Thymus (tissue), 14 donors: ENCODE measurements around the gene SF3B4. TPM values are rescaled to one million over a fixed set of nuclear protein-coding genes. Genes with fewer than 3 reads are reported as not detected.

Experiments
- DNase-seq, 9 donors: peaks; one replicate each; pipeline ENCODE4 v3.0.0-alpha.2; 2013; ENCODE audit warnings: low spot score in 9 of 9, low read depth in 6 of 9, missing footprints in 1 of 9
- H3K27ac ChIP-seq, 2 donors: one replicate each; pipeline ENCODE4 v1.5.1; 2013; ENCODE audit warnings: control low read depth in 1 of 2, low read depth in 1 of 2, low read length in 1 of 2, mild to moderate bottlenecking in 1 of 2, moderate library complexity in 1 of 2
- H3K27me3 ChIP-seq, 2 donors: one replicate each; pipeline ENCODE4 v1.5.1; 2013; ENCODE audit warnings: low read length in 1 of 2; ENCODE audit not compliant: control insufficient read depth in 2 of 2, insufficient read depth in 1 of 2
- H3K36me3 ChIP-seq, 2 donors: one replicate each; pipeline ENCODE4 v1.5.1; 2013; ENCODE audit warnings: low read length in 1 of 2, mild to moderate bottlenecking in 1 of 2, moderate library complexity in 1 of 2; ENCODE audit not compliant: control insufficient read depth in 2 of 2, insufficient read depth in 2 of 2
- H3K4me1 ChIP-seq, 2 donors: one replicate each; pipeline ENCODE4 v1.5.1; 2013; ENCODE audit warnings: low read length in 2 of 2; ENCODE audit not compliant: control insufficient read depth in 2 of 2, insufficient read depth in 2 of 2
- H3K4me3 ChIP-seq, 2 donors: one replicate each; pipeline ENCODE4 v1.5.1; 2013; ENCODE audit warnings: low read length in 2 of 2, control low read depth in 1 of 2, mild to moderate bottlenecking in 1 of 2
- H3K9me3 ChIP-seq, 2 donors: one replicate each; pipeline ENCODE4 v1.5.1; 2013; ENCODE audit warnings: low read length in 1 of 2, mild to moderate bottlenecking in 1 of 2; ENCODE audit not compliant: control insufficient read depth in 2 of 2, insufficient read depth in 1 of 2
- WGBS: extraction: QIAGEN DNeasy Blood & Tissue Kit; methylation state at CpG from one replicate; pipeline ENCODE4 v1.1.7; 2013; 5-methylcytosine and 5-hydroxymethylcytosine counted together
- long read RNA-seq, 10 donors: transcript quantifications; one replicate each; lab custom pipeline, GENCODE V29; 2026
- polyA plus RNA-seq: library from polyadenylated mRNA; stranded (reverse); fragments of 200-250 nt; gene quantifications from one replicate; pipeline ENCODE4 v1.2.3, GENCODE V29; 2013
- total RNA-seq: library from RNA; stranded (reverse); fragments of 120-200 nt; gene quantifications from one replicate; pipeline ENCODE4 v1.2.4, GENCODE V29; 2013
- donor health status: healthy.

SF3B4 gene, protein sequence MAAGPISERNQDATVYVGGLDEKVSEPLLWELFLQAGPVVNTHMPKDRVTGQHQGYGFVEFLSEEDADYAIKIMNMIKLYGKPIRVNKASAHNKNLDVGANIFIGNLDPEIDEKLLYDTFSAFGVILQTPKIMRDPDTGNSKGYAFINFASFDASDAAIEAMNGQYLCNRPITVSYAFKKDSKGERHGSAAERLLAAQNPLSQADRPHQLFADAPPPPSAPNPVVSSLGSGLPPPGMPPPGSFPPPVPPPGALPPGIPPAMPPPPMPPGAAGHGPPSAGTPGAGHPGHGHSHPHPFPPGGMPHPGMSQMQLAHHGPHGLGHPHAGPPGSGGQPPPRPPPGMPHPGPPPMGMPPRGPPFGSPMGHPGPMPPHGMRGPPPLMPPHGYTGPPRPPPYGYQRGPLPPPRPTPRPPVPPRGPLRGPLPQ
- total RNA-seq (8.3 TPM), polyA plus RNA-seq (28.6 TPM)
- long read RNA-seq, donor 1, transcript SF3B4-201 (6 exons, 2,085 nt) = major isoform, 5 of 5 reads
- long read RNA-seq, donor 1, partial matches to known transcripts = 0 of 5 reads
- long read RNA-seq, donor 1, other reads (novel, unspliced or antisense) = 0 of 5 reads
- long read RNA-seq, donor 2, transcript SF3B4-201 (6 exons, 2,085 nt) = major isoform, 62 of 85 reads
- long read RNA-seq, donor 2, partial matches to known transcripts = 23 of 85 reads
- long read RNA-seq, donor 2, other reads (novel, unspliced or antisense) = 0 of 85 reads
- long read RNA-seq, donor 3, transcript SF3B4-201 (6 exons, 2,085 nt) = major isoform, 28 of 50 reads
- long read RNA-seq, donor 3, partial matches to known transcripts = 22 of 50 reads
- long read RNA-seq, donor 3, other reads (novel, unspliced or antisense) = 0 of 50 reads
- long read RNA-seq, donor 4, transcript SF3B4-201 (6 exons, 2,085 nt) = major isoform, 12 of 12 reads
- long read RNA-seq, donor 4, partial matches to known transcripts = 0 of 12 reads
- long read RNA-seq, donor 4, other reads (novel, unspliced or antisense) = 0 of 12 reads
- long read RNA-seq, donor 5, transcript SF3B4-201 (6 exons, 2,085 nt) = major isoform, 29 of 42 reads
- long read RNA-seq, donor 5, partial matches to known transcripts = 13 of 42 reads
- long read RNA-seq, donor 5, other reads (novel, unspliced or antisense) = 0 of 42 reads
- long read RNA-seq, donor 6, transcript SF3B4-201 (6 exons, 2,085 nt) = major isoform, 21 of 34 reads
- long read RNA-seq, donor 6, partial matches to known transcripts = 13 of 34 reads
- long read RNA-seq, donor 6, other reads (novel, unspliced or antisense) = 0 of 34 reads
- long read RNA-seq, donor 7, transcript SF3B4-201 (6 exons, 2,085 nt) = major isoform, 22 of 34 reads
- long read RNA-seq, donor 7, partial matches to known transcripts = 12 of 34 reads
- long read RNA-seq, donor 7, other reads (novel, unspliced or antisense) = 0 of 34 reads
- long read RNA-seq, donor 8, transcript SF3B4-201 (6 exons, 2,085 nt) = major isoform, 14 of 20 reads
- long read RNA-seq, donor 8, partial matches to known transcripts = 6 of 20 reads
- long read RNA-seq, donor 8, other reads (novel, unspliced or antisense) = 0 of 20 reads
- long read RNA-seq, donor 9, transcript SF3B4-201 (6 exons, 2,085 nt) = major isoform, 13 of 27 reads
- long read RNA-seq, donor 9, partial matches to known transcripts = 14 of 27 reads
- long read RNA-seq, donor 9, other reads (novel, unspliced or antisense) = 0 of 27 reads
- long read RNA-seq, donor 10, transcript SF3B4-201 (6 exons, 2,085 nt) = major isoform, 12 of 38 reads
- long read RNA-seq, donor 10, partial matches to known transcripts = 26 of 38 reads
- long read RNA-seq, donor 10, other reads (novel, unspliced or antisense) = 0 of 38 reads

DNA sequence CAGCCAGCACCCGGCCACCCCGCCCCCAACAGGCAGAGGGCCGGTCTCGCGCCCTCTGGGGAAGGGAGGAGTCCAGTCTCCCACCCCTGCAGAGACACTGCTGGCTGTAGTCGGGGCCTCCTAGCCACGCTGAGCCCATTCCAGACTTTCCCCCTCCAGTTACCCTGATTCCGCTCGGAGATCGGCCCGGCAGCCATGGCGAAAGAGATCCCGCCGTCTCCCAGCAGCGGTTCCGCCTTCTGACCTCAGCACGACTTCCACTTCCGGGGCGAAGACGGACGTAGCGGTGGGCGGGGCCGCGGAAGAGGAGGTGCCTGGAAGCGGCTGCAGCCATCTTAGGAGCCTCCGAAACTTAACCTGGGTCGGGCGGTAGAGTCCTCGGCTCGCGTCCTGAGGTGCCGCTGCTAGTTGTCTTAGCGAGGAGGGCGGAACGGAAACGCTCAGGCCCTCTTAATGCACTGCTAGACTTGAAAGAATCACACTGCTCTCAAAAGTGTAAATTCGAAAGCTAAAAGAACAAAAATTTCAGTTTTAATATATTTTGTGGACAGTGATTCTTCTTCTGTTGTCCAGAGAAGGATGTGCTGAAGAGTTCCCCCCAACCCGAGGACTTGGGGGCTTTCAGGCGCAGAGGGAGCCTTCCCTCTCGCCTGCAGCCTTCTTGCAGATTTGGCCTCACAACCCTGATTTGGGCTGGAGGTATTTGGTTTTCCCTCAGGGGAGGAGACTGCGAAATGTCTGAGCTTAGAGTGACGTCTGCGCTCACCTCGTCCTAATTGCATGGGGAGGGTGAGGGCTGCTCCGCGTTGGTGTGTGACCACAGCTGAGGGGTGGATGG, at the start of gene SF3B4:
Gene SF3B4 (minus strand): TSS at position 241 of the 838 bp plus-strand sequence. CDS start 44 bp downstream, at position 197.
- Histone ChIP-seq H3K27me3 (no peaks in the 10 kb centered on the region), H3K36me3 (peaks cover 35 to 40% of the 10 kb centered on the region in 2 donors), H3K4me3 (peak within 1 kb of the TSS; percentile 60 to 93), H3K27ac (peak within 1 kb of the TSS; percentile 99), H3K9me3 (no peaks in the 10 kb centered on the region), H3K4me1 (peaks cover 12 to 29% of the 10 kb centered on the region in 2 donors)
- peak; percentile 87 to 97 (median 92) for DNase-seq
- WGBS = under 1% methylated on average over 47 of the region's 47 CpGs

DNA sequence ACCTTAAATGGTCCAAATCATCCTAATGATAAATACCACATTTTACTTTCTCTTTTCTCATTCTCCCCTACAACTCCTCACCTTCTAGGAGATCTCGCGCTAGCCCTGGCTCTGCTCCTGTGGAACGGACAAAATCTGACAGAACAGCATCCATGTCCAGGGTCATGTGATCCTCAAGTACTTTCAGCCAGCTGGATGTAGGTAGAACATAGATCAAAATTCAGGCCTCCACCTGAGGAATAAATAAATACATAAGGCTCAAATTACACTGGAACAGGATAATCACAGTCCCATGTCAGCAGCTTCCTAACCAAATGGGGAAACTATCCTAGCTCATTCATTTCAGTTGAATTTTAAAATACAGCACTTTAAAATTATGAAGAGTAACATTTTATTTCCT, 49.7 kb upstream of the SF3B4 start:
- Histone ChIP-seq H3K9me3 (no peaks in the 10 kb centered on the region), H3K36me3 (no peaks in the 10 kb centered on the region), H3K27ac (no peak overlapping the region), H3K4me3 (no peak overlapping the region), H3K4me1 (no peaks in the 10 kb centered on the region), H3K27me3 (no peaks in the 10 kb centered on the region)
- DNase-seq = no peak
- 93% methylated on average over 3 of the region's 3 CpGs for WGBS

DNA sequence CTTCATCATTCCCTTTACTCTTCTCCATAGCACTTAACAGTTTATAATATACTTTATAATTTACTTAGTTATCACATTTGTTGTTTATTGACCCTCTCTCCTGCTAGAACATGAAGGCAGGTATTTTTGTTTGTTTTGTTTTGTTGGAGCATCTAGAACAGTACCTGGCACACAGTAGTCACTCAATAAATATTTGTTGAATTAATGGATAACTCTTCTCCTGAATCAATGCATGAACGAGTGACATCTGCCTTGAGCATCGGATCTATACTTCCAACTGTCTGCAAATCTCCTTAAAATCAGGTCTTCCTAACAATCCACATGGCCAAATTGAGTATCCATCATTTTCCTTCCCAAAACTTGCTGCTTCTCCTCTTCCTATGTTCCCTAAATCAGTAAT, 44.9 kb upstream of the SF3B4 start:
- Histone ChIP-seq H3K9me3 (no peaks in the 10 kb centered on the region), H3K27ac (no peak overlapping the region), H3K36me3 (peaks cover 0 to 2% of the 10 kb centered on the region in 2 donors), H3K27me3 (no peaks in the 10 kb centered on the region), H3K4me3 (no peak overlapping the region), H3K4me1 (no peaks in the 10 kb centered on the region)
- no peak for DNase-seq
- whole genome bisulfite sequencing = 99% methylated on average over 2 of the region's 2 CpGs

DNA sequence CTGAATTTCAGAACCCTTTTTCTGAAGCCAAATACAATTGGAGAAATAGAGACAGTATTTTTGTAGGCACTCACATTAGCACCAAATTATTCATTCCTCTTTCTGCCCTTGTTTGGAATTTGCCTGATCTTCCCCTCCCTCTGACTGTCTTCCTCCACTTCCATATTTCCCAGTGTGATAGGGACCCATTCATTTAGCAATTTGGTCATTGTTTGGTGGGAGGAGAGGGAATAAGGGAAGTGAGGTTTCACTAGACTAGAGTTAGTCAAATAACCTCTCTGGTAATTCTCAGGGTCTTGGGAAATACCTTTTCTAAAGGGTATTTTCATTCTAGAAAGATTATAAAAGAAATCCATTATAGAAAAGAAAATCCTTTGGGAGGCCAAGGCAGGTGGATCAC, 40.0 kb upstream of the SF3B4 start:
- no peak for DNase-seq
- H3K27me3 ChIP-seq = no peaks in the 10 kb centered on the region
- no peaks in the 10 kb centered on the region for H3K4me1 ChIP-seq
- no peak overlapping the region for H3K27ac ChIP-seq
- H3K4me3 ChIP-seq = no peak overlapping the region
- peaks cover 0 to 10% of the 10 kb centered on the region in 2 donors for H3K36me3 ChIP-seq
- H3K9me3 ChIP-seq = no peaks in the 10 kb centered on the region

DNA sequence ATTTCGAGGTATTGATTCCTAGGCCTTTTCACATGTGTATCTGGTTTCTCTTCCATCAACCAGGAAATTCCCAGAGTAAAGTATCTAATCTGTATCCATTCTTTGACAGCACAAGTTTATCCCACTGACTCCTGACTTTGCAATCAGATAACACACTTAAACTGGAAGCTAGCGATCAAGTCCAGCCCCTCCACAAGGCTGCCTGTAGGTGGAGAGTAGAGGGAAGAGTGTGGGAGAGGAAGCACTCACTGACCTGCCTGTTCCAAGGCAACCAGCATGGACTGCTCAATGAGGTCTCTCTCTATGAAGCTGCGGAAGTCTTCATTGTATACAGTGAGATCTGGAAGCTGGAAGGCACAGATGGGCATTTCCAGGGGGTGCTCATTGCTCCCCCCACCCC, 39.4 kb upstream of the SF3B4 start:
- no peaks in the 10 kb centered on the region for H3K27me3 ChIP-seq
- no peaks in the 10 kb centered on the region for H3K9me3 ChIP-seq
- H3K4me1 ChIP-seq = no peaks in the 10 kb centered on the region
- no peak overlapping the region for H3K27ac ChIP-seq
- no peak overlapping the region for H3K4me3 ChIP-seq
- H3K36me3 ChIP-seq = peaks cover 0 to 10% of the 10 kb centered on the region in 2 donors
- 96% methylated on average over 3 of the region's 3 CpGs for WGBS
- DNase-seq = no peak

DNA sequence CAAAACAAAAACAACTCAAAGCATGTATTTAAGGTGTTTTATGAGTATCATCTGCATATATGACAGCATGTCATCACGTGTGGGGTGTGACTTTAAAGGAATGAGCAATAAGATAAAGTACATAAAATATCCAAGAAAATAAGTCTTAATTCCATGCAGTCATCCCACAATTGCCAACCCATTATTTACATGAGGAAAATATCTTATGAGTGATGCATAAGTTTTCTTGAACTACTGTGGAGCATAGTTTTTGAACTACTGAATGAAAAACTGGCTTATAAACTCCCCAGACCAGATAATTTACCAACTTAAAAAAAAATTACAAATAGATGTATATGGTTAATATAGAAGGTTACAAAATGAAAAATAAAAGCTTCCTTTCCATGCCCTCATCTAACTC, 38.8 kb upstream of the SF3B4 start:
- WGBS = 90% methylated on average over 1 of the region's 1 CpG
- Histone ChIP-seq H3K4me3 (no peak overlapping the region), H3K27ac (no peak overlapping the region), H3K9me3 (no peaks in the 10 kb centered on the region), H3K27me3 (no peaks in the 10 kb centered on the region), H3K4me1 (no peaks in the 10 kb centered on the region), H3K36me3 (peaks cover 0 to 10% of the 10 kb centered on the region in 2 donors)
- no peak for DNase-seq

DNA sequence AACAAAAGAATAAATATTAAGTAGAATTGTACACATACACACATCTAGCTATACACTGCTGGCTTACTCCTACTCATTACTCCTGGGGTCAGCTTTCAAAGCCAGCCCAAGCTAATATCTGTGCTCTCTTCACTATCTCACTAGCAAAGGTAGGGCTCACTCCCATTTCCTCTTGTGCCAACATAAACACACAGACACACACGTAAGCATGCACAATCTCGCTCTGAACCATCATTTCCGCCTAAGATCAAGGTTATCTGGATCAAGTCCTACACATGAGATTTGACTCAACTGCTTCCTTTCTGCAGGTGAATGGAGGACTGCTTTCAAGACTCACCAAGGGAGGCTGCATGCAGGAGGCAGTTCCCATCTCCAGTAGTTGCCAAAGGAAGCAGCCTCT, 37.8 kb upstream of the SF3B4 start:
- 95% methylated on average over 3 of the region's 3 CpGs for WGBS

More for the DNA sequence above, 37.8 kb upstream of the SF3B4 start:
- Histone ChIP-seq H3K36me3 (peaks cover 0 to 10% of the 10 kb centered on the region in 2 donors), H3K9me3 (no peaks in the 10 kb centered on the region), H3K27me3 (no peaks in the 10 kb centered on the region), H3K4me1 (no peaks in the 10 kb centered on the region), H3K4me3 (no peak overlapping the region), H3K27ac (no peak overlapping the region)
- peak in 1 of 9 donors; percentile 16 for DNase-seq
